ENCODE data around the gene DHFR.
"Not testable (repeated sequence)": the region's sequence is repeated elsewhere in the genome, so short reads cannot be mapped to it uniquely, and the experiment has no call there.

Gene DHFR

DNA sequence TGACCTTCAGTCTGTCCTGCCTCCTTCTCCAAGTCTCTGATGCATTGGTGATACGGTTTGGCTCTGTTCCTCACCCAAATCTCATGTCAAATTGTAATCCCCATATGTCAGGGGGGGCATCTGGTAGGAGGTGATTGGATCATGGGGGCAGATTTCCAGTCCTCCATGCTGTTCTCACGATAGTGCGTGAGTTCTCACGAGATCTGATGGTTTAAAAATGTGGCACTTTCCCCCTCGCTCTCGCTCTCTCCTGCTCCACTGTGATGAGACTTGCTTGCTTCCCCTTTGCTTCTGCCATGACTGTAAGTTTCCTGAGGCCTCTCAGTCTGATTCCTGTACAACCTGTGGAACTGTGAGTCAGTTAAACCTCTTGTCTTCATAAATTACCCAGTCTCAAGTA, 70.0 kb downstream of the DHFR start:
- H3K27me3 ChIP-seq (ENCODE audit: control insufficient read depth, low read length) = no peaks in the 10 kb centered on the region
- H3K27ac ChIP-seq (ENCODE audit: low read depth, low read length) = no peak overlapping the region
- no peaks in the 10 kb centered on the region for H3K79me2 ChIP-seq (ENCODE audit: control insufficient read depth, low read length)
- no peak overlapping the region for H3K4me3 ChIP-seq (ENCODE audit: low read length)
- H3K4me2 ChIP-seq (ENCODE audit: low read length) = no peak overlapping the region
- H3K9me3 ChIP-seq (ENCODE audit: control insufficient read depth, insufficient read depth, low read length) = no peaks in the 10 kb centered on the region
- no peaks in the 10 kb centered on the region for H4K20me1 ChIP-seq (ENCODE audit: control insufficient read depth, insufficient read depth, low read depth, low read length)
- H3K9me2 ChIP-seq (replicated peaks; ENCODE audit: control insufficient read depth, low read length) = no peaks in the 10 kb centered on the region
- H3F3A ChIP-seq (ENCODE audit: control insufficient read depth, insufficient read depth) = no peaks in the 10 kb centered on the region
- no peaks in the 10 kb centered on the region for H3K36me3 ChIP-seq (ENCODE audit: control insufficient read depth, low read length)
- TF ChIP-seq EZH2phosphoT487 (IDR thresholded peaks at IDR 0.05; ENCODE audit: borderline replicate concordance, low read length) = no peak
- TF ChIP-seq, protein P1, sequence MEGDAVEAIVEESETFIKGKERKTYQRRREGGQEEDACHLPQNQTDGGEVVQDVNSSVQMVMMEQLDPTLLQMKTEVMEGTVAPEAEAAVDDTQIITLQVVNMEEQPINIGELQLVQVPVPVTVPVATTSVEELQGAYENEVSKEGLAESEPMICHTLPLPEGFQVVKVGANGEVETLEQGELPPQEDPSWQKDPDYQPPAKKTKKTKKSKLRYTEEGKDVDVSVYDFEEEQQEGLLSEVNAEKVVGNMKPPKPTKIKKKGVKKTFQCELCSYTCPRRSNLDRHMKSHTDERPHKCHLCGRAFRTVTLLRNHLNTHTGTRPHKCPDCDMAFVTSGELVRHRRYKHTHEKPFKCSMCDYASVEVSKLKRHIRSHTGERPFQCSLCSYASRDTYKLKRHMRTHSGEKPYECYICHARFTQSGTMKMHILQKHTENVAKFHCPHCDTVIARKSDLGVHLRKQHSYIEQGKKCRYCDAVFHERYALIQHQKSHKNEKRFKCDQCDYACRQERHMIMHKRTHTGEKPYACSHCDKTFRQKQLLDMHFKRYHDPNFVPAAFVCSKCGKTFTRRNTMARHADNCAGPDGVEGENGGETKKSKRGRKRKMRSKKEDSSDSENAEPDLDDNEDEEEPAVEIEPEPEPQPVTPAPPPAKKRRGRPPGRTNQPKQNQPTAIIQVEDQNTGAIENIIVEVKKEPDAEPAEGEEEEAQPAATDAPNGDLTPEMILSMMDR (IDR thresholded peaks at IDR 0.05; ENCODE audit: low read depth, low read length, poor library complexity, severe bottlenecking) = no peak
- no peaks in the 10 kb centered on the region for H3K4me1 ChIP-seq (ENCODE audit: control insufficient read depth, low read length)

DNA sequence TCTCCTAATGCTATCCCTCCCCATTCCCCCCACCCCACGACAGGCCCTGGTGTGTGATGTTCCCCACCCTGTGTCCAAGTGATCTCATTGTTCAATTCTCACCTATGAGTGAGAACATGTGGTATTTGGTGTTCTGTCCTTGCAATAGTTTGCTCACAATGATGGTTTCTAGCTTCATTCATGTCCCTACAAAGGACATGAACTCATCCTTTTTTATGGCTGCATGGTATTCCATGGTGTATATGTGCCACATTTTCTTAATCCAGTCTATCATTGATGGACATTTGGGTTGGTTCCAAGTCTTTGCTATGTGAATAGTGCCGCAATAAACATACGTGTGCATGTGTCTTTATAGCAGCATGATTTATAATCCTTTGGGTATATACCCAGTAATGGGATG, 74.5 kb downstream of the DHFR start:
- not testable (repeated sequence) for H3K27ac ChIP-seq (ENCODE audit: low read depth, low read length); H4K20me1 ChIP-seq (ENCODE audit: control insufficient read depth, insufficient read depth, low read depth, low read length); H3K4me1 ChIP-seq (ENCODE audit: control insufficient read depth, low read length); H3K79me2 ChIP-seq (ENCODE audit: control insufficient read depth, low read length); H3K4me2 ChIP-seq (ENCODE audit: low read length); H3K9me3 ChIP-seq (ENCODE audit: control insufficient read depth, insufficient read depth, low read length); H3K9me2 ChIP-seq (replicated peaks; ENCODE audit: control insufficient read depth, low read length); H3K4me3 ChIP-seq (ENCODE audit: low read length); H3K27me3 ChIP-seq (ENCODE audit: control insufficient read depth, low read length); H3K36me3 ChIP-seq (ENCODE audit: control insufficient read depth, low read length); H3F3A ChIP-seq (ENCODE audit: control insufficient read depth, insufficient read depth)

DNA sequence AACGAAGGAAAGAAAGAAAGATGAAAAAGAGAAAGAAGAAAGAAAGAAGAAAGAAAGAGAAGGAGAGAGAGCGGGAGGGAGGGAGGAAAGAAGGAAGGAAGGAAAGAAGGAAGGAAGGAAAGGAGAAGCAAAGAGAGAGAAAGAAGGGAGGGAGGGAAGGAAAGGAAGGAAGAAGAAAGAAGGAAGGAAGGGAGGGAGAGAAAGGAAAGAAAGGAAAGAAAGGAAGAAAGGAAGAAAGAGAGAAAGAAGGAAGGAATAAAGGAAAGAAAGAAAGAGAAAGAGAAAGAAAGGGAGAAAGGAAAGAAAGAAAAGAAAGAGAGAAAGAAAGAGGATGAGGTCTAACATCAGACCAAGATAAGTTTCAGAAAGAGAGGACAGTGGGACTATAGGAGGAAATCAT, 75.7 kb downstream of the DHFR start:
- Histone ChIP-seq H3K36me3 (ENCODE audit: control insufficient read depth, low read length) (no peaks in the 10 kb centered on the region), H3F3A (ENCODE audit: control insufficient read depth, insufficient read depth) (no peaks in the 10 kb centered on the region), H3K79me2 (ENCODE audit: control insufficient read depth, low read length) (no peaks in the 10 kb centered on the region), H3K4me3 (ENCODE audit: low read length) (no peak overlapping the region), H3K27ac (ENCODE audit: low read depth, low read length) (no peak overlapping the region), H3K4me2 (ENCODE audit: low read length) (no peak overlapping the region), H3K4me1 (ENCODE audit: control insufficient read depth, low read length) (no peaks in the 10 kb centered on the region), H4K20me1 (ENCODE audit: control insufficient read depth, insufficient read depth, low read depth, low read length) (no peaks in the 10 kb centered on the region), H3K9me3 (ENCODE audit: control insufficient read depth, insufficient read depth, low read length) (no peaks in the 10 kb centered on the region), H3K9me2 (replicated peaks; ENCODE audit: control insufficient read depth, low read length) (no peaks in the 10 kb centered on the region), H3K27me3 (ENCODE audit: control insufficient read depth, low read length) (peaks cover 3% of the 10 kb centered on the region; the same call in 1 of the 2 replicates)
- TF ChIP-seq EZH2phosphoT487 (IDR thresholded peaks at IDR 0.05; ENCODE audit: borderline replicate concordance, low read length) = no peak
- TF ChIP-seq, protein P1 (IDR thresholded peaks at IDR 0.05; ENCODE audit: low read depth, low read length, poor library complexity, severe bottlenecking) = no peak

DNA sequence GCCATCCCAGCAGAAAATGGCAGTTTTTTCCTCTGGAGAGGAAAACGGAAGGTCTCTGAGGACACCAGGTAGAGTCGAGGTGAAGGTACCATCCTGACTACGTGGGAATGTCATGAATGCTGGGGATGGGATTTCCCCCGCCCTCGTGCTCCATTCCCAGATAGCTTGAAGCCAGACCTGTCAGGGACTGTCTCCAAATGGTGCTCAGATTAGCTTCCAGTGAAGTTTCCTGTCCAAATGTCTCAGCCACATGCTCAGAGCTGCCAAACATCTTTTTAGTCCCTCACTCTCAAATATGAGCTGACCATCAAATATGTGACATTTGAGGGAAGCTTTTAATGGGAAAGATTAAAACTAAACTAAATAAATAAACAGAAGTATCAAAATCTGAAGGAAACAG, 77.1 kb downstream of the DHFR start:
- no peaks in the 10 kb centered on the region for H4K20me1 ChIP-seq (ENCODE audit: control insufficient read depth, insufficient read depth, low read depth, low read length)
- H3K4me1 ChIP-seq (ENCODE audit: control insufficient read depth, low read length) = no peaks in the 10 kb centered on the region
- no peak overlapping the region for H3K4me3 ChIP-seq (ENCODE audit: low read length)
- H3K79me2 ChIP-seq (ENCODE audit: control insufficient read depth, low read length) = no peaks in the 10 kb centered on the region
- no peak overlapping the region for H3K4me2 ChIP-seq (ENCODE audit: low read length)
- peaks cover 9% of the 10 kb centered on the region for H3K27me3 ChIP-seq (ENCODE audit: control insufficient read depth, low read length)
- H3K27ac ChIP-seq (ENCODE audit: low read depth, low read length) = no peak overlapping the region
- H3K9me3 ChIP-seq (ENCODE audit: control insufficient read depth, insufficient read depth, low read length) = no peaks in the 10 kb centered on the region
- no peaks in the 10 kb centered on the region for H3F3A ChIP-seq (ENCODE audit: control insufficient read depth, insufficient read depth)
- no peaks in the 10 kb centered on the region for H3K9me2 ChIP-seq (replicated peaks; ENCODE audit: control insufficient read depth, low read length)
- H3K36me3 ChIP-seq (ENCODE audit: control insufficient read depth, low read length) = no peaks in the 10 kb centered on the region
- TF ChIP-seq EZH2phosphoT487 (IDR thresholded peaks at IDR 0.05; ENCODE audit: borderline replicate concordance, low read length) = no peak
- TF ChIP-seq, protein P1 (IDR thresholded peaks at IDR 0.05; ENCODE audit: low read depth, low read length, poor library complexity, severe bottlenecking) = no peak

All from DOHH2 (cell line).